ENCODE measurements around the gene RNF32.
"Not testable (repeated sequence)": the region's sequence is repeated elsewhere in the genome, so short reads cannot be mapped to it uniquely, and the experiment has no call there.

Gene RNF32

GRCh38 chr7:156614434-156615264 lies 25.9 kb upstream of the RNF32 start:
- no peak for DNase-seq

DNA sequence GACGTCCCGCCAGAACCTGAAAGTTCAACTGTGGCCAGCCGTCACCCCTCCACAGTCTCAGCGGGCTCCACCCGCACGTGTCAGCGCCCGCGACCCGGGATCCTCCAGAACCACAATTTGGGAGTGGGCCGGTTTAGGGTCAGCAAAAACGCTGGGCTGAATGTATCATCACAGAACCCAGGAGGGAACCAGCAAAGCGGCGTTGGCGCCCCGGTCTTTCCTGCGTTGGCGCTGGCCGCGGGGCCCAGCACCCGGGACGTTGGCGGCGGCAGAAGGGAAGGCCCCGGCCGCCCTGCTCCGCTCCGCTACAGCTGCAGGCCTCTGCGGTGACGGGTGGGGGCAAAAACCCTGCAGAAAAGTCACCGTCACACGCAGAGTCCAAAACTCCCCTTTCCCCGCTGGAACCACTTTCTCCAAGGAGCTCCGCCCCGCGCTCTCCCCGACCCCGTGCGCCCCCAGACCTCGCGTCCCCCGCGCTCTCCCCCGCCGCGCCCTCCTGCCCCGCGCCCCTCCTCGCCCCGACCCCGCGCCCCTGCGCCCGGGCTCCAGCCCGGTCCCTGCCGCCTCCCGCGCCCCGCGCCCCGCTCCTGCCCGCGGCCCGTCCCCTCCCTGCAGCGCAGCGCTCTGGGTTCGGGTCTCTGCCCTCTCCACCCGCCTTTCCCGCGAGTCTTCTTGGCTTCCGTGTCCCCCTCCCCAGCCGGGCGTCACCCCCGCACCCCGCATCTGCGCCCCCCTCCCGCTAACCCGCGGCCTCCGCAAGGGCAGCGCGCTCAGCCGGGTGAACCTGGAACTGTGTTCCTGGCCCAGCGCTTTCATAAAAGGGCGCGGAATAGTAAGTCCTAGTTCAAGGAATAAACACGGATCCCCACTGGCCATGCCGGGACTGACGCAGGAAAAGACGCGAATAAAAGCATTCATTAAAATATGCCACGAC lies 24.0 kb upstream of the RNF32 start:
- DNase-seq: no peak

GRCh38 chr7:156617215-156617614 lies 23.4 kb upstream of the RNF32 start:
- no peak for DNase-seq

- DNase-seq: no peak
These were observed 22.3 kb upstream of the RNF32 start for GRCh38 chr7:156618078-156618779.

- DNase-seq: no peak
These were observed 21.7 kb upstream of the RNF32 start for GRCh38 chr7:156618780-156619367.

- not testable (repeated sequence) for DNase-seq
These were observed 20.9 kb upstream of the RNF32 start for GRCh38 chr7:156619488-156620290.

DNA sequence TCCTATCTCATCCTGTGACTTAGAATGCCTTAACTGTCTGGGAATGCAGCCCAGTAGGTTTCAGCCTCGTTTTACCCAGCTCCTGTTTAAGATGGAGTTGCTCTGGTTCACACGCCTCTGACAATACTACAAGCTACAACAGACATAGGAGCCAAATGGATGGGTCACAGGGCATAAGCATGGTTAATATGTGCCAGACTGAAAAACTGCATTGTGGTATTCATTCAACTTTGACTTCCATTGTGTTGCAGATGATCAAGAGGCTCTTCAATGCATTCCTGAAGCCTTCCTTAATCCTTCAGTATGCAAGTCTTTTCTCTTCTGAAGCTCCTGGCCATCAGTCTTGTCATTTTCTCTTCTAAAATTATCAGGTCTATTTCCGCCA lies 20.3 kb upstream of the RNF32 start:
- DNase-seq: no peak

- no peak for DNase-seq
These were observed 18.9 kb upstream of the RNF32 start for GRCh38 chr7:156621652-156622051.

DNA sequence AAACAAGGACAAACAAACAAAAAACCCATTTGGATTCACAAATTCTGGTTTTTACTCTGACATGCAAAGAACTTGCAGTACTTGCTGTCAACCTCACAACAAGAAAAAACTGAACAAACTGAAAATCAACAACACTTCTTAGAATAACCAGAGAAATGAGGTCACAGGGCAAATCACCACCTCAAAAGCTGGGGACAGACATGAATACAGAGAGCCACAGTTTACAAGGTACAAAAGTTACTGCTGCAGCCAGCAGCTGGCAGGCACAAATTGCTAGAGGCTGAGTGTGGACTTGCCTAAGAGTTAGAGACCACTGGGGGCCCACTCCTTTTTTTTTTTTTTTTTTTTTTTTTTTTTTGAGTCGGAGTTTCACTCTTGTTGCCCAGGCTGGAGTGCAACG lies 15.0 kb upstream of the RNF32 start:
- DNase-seq: no peak

GRCh38 chr7:156626220-156626895 lies 14.2 kb upstream of the RNF32 start:
- no peak for DNase-seq

- no peak for DNase-seq
These were observed 12.0 kb upstream of the RNF32 start for GRCh38 chr7:156628562-156628961.

- DNase-seq: no peak
These were observed 10.7 kb upstream of the RNF32 start for GRCh38 chr7:156629873-156630272.

GRCh38 chr7:156634117-156634516 lies 6.5 kb upstream of the RNF32 start:
- no peak for DNase-seq

DNA sequence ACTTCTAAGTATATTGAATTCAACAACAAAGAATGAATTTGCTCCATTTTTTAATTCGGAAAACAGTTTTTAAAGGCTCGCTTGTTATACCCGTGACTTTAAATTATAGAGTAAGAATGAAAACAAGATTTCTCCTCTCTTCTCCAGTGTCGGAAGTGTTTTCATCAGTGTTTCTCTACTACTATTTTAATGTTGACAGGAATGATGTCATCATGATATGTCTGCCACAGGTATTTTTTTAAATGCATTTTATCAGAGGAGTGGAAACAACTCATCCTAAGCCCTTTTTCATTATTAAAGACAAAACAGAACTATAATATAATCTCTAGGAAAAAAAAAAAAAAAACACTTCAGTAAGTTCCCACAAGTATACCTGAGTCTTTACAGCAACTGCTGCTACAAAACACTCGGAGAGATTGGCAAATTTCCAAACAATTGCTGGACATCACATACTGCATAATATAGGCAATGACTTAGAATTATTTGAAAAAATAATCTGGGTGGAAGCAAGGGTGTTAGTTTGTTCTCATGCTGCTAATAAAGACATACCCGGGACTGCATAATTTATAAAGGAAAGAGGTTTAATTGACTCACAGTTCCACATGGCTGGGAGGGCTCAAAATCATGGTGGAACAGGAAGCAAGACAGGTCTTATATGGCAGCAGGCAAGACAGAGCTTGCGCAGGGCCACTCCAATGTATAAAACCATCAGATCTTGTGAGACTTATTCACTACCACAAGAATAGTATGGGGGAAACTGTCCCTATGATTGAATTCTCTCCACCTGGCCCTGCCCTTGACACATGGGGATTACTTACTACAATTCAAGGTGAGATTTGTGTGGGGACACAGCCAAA lies 4.8 kb upstream of the RNF32 start:
- DNase-seq: no peak

GRCh38 chr7:156637093-156637492 lies 3.5 kb upstream of the RNF32 start:
- DNase-seq: not testable (repeated sequence)

- DNase-seq: no peak
These were observed 2.0 kb upstream of the RNF32 start for GRCh38 chr7:156638443-156639077.

GRCh38 chr7:156639426-156640256 lies 933 bp upstream of the RNF32 start:
- DNase-seq: no peak

DNA sequence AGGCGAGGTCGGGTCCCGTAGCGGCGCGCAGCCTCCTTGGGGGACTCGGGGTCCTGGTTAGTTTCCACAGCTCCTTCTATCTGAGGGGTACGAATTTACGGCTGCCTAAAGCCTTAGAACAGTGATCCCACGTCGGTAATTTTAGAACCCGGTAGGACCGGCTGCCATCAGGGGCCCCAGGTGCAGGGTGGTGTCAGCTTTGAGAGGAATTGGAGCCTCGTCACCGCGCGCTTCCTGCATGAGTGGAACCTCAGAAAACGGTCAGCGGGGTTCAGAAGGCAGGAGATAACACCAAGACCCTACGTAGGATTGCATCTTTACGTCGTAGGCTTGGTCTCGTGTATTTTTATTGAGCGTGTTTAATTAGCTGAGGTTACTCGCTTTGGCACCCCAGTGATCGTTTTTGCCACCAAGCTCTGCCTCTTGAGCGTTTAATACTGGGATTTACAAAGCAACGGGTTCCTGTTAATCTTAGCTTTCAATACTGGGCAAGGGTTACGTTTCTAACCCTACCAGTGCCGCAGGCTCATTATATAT lies 443 bp downstream of the RNF32 start:
- no peak for DNase-seq
